BJ (cell line): ENCODE results near the gene SNRPB2. TPM values are rescaled to one million over a fixed set of nuclear protein-coding genes. Genes with fewer than 3 reads are reported as not detected.

Experiments
- CTCF ChIA-PET: fragments of 350-600 bp; formaldehyde crosslinking; extraction: SDS; loops from one replicate; lab custom pipeline; 2021; ENCODE audit warnings: antibody characterized with exemption, inconsistent platforms; lab: Yijun Ruan, JAX
- POLR2A ChIA-PET: fragments of 300-600 bp; sonication (Branson Sonifier 250); formaldehyde crosslinking; extraction: SDS; loops from one replicate; lab custom pipeline; 2021; ENCODE audit warnings: antibody characterized with exemption; lab: Charles Lee
- DNase-seq: peaks from one replicate; pipeline ENCODE4 v3.0.0-alpha.2; 2011; ENCODE audit warnings: low read depth
- H3K27me3 ChIP-seq: 2 replicates; pipeline ENCODE4 v1.6.0; 2011; ENCODE audit warnings: low read length; ENCODE audit not compliant: control insufficient read depth, insufficient read depth
- H3K36me3 ChIP-seq: 2 replicates; pipeline ENCODE4 v1.5.1; 2011; ENCODE audit warnings: low read length; ENCODE audit not compliant: control insufficient read depth, insufficient read depth
- H3K4me3 ChIP-seq: 2 replicates; pipeline ENCODE4 v1.5.1; 2011; ENCODE audit warnings: low read depth, mild to moderate bottlenecking, control low read depth, low read length
- polyA plus RNA-seq: library from polyadenylated mRNA; depleted of rRNA; stranded (reverse); fragments of >200 nt; gene quantifications from 2 replicates; pipeline ENCODE4 v1.2.3, GENCODE V29; 2011; rRNA removed
- small RNA-seq: library from RNA; depleted of rRNA; stranded (forward); fragments of <200 nt; gene quantifications from one replicate; pipeline ENCODE3, GENCODE V24; 2012; ENCODE audit warnings: low replicate concordance, low read depth; ENCODE audit not compliant: insufficient read length
- TF ChIP-seq, protein P1 (sequence below): IDR thresholded peaks from 2 replicates; pipeline ENCODE4 v1.5.1; 2011; ENCODE audit warnings: low read depth, mild to moderate bottlenecking, control low read depth, inconsistent platforms, low read length, moderate library complexity; ENCODE audit not compliant: insufficient read depth

Gene SNRPB2
- polyA plus RNA-seq, 1 experiment, result 28.1 TPM

DNA sequence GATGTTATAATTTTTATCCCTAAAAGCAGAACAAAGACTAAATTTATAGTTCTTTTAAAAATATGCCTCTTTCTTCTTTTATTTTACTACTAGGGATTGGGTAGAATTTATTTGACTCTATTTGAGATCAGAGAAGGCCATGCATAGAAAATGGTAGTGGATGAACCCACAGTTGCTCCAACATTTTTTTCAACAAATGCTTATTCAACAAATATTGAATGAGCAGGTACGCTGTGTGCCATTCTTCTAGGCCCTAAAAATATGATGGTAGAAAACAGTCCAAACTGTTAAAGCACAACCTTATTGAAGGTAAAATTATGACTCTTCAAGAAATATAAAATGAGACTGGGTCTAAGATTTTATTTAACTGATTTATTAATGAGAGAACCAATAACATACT lies 48.3 kb downstream of the SNRPB2 start:
- TF ChIP-seq, protein P1, sequence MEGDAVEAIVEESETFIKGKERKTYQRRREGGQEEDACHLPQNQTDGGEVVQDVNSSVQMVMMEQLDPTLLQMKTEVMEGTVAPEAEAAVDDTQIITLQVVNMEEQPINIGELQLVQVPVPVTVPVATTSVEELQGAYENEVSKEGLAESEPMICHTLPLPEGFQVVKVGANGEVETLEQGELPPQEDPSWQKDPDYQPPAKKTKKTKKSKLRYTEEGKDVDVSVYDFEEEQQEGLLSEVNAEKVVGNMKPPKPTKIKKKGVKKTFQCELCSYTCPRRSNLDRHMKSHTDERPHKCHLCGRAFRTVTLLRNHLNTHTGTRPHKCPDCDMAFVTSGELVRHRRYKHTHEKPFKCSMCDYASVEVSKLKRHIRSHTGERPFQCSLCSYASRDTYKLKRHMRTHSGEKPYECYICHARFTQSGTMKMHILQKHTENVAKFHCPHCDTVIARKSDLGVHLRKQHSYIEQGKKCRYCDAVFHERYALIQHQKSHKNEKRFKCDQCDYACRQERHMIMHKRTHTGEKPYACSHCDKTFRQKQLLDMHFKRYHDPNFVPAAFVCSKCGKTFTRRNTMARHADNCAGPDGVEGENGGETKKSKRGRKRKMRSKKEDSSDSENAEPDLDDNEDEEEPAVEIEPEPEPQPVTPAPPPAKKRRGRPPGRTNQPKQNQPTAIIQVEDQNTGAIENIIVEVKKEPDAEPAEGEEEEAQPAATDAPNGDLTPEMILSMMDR, result no peak
- H3K36me3 ChIP-seq, result no peaks in the 10 kb centered on the region

DNA sequence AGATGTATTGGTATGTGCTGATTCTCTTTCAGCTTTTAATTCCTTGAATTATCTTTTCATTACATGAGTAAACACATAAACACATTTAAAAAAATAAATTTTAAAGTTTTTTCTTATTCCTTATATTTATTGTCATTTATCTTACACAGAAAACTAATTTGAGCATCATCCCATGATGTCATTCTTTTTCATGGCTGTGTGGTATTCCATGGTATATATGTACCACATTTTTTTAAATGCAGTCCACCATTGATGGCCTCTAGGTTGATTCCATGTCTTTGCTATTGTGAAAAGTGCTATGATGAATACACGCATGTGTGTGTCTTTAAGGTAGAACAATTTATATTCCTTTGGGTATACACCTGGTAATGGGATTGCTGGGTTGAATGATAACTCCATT lies 51.7 kb downstream of the SNRPB2 start:
- ChIA-PET CTCF (no interaction called here), POLR2A (no interaction called here)
- H3K36me3 ChIP-seq, result no peaks in the 10 kb centered on the region
- no peaks in the 10 kb centered on the region for H3K27me3 ChIP-seq
- TF ChIP-seq, protein P1, result no peak
- H3K4me3 ChIP-seq, result no peak overlapping the region
- DNase-seq, result no peak

More for the DNA sequence above, 48.3 kb downstream of the SNRPB2 start:
- Histone ChIP-seq H3K27me3 (no peaks in the 10 kb centered on the region), H3K4me3 (no peak overlapping the region)
- CTCF ChIA-PET, result no interaction called here
- no peak for DNase-seq
- POLR2A ChIA-PET, result no interaction called here

DNA sequence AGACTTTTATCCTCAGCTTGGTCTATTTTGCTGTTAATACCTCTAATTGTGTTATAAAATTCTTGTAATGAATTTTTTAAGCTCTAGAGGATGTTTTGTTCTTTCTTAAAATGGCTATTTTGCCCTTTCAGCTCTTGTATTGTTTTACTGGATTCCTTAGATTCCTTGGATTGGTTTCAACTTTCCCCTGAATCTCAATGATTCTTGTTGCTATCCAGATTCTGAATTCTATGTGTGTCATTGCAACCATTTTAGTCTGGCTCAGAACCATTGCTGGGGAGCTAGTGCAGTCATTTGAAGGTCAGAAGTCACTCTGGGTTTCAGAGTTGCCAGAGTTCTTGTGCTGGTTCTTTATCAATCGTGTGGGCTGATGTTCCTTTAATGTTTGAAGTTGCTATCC lies 55.4 kb downstream of the SNRPB2 start:
- Histone ChIP-seq H3K27me3 (no peaks in the 10 kb centered on the region), H3K36me3 (no peaks in the 10 kb centered on the region), H3K4me3 (no peak overlapping the region)
- DNase-seq, result no peak
- POLR2A ChIA-PET, result no interaction called here
- TF ChIP-seq, protein P1, result no peak
- CTCF ChIA-PET, result interaction anchor here (0.6 kb wide), 1 partner anchor 22 kb away, joined by 5 read pairs; no protein-coding TSS in a partner anchor

Small RNAs within 50 kb of the gene (small RNA-seq; reads per million reads assigned to genes)
- not detected for gene AL135938.1

Other genes starting within 250 kb of the SNRPB2 start
- 3.2 and 6.8 TPM in 2 replicates for gene KIF16B, start 156.6 kb upstream of the SNRPB2 start, polyA plus RNA-seq
- not detected in 2 replicates for gene OTOR, start 18.3 kb downstream of the SNRPB2 start, polyA plus RNA-seq